Ovary (tissue), 9 donors: ENCODE results near the gene NINL. TPM values are rescaled to one million over a fixed set of nuclear protein-coding genes. Genes with fewer than 3 reads are reported as not detected.
"Not testable (repeated sequence)": the region's sequence is repeated elsewhere in the genome, so short reads cannot be mapped to it uniquely, and the experiment has no call there.

ENCODE experiments used
- DNase-seq, 5 donors: peaks; one replicate each; pipeline ENCODE4 v3.0.0-alpha.2; 2019 to 2020
- H3K27ac ChIP-seq, 2 donors: fragments of 200-600 bp; one replicate each; pipeline versions ENCODE4 v1.5.1 to v1.8.0; 2019 to 2022
- H3K27me3 ChIP-seq: fragments of 200-600 bp; one replicate; pipeline ENCODE4 v1.8.0; 2022
- H3K36me3 ChIP-seq: fragments of 200-600 bp; sonication (generic); one replicate; pipeline ENCODE4 v1.5.1; 2019
- H3K4me1 ChIP-seq: one replicate; pipeline ENCODE4 v1.8.1; 2013; ENCODE audit warnings: mild to moderate bottlenecking, moderate library complexity; ENCODE audit not compliant: insufficient read depth
- H3K4me3 ChIP-seq: fragments of 200-600 bp; sonication (generic); one replicate; pipeline ENCODE4 v1.5.1; 2017
- H3K9me3 ChIP-seq, 2 donors: fragments of 200-600 bp in 1 of 2; sonication (generic) in 1 of 2; one replicate each; pipeline versions ENCODE4 v1.5.1 to v1.8.1; 2013 to 2019; ENCODE audit warnings: mild to moderate bottlenecking in 1 of 2, moderate library complexity in 1 of 2
- CTCF ChIP-seq, 3 donors: fragments of 450-650 bp in 2 of 3; fragments of 200-600 bp in 1 of 3; IDR thresholded peaks; one replicate each; pipeline versions ENCODE4 v1.5.1 to v1.8.0; 2016 to 2022; ENCODE audit warnings: antibody characterized with exemption in 3 of 3, mild to moderate bottlenecking in 1 of 3
- EP300 ChIP-seq: sonication (generic); formaldehyde crosslinking; IDR thresholded peaks from one replicate; pipeline ENCODE4 v1.6.1; 2017; ENCODE audit warnings: antibody characterized with exemption
- POLR2A ChIP-seq: fragments of 450-650 bp; IDR thresholded peaks from one replicate; pipeline ENCODE4 v1.6.1; 2017; ENCODE audit warnings: antibody characterized with exemption, mild to moderate bottlenecking, moderate library complexity
- WGBS, 3 donors: extraction: QIAGEN DNeasy Blood & Tissue Kit in 1 of 3; methylation state at CpG; one replicate each; pipeline versions ENCODE4 v1.1.5 to v1.1.7; 2013 to 2017; 5-methylcytosine and 5-hydroxymethylcytosine counted together
- intact Hi-C, 4 donors: fragments of 100-400 bp; cut with DNase I; formaldehyde crosslinking; loops; one replicate each; pipeline versions ENCODE4 v1.11.0 to v1.15.1; 2022 to 2023
- polyA plus RNA-seq, 2 donors: library from polyadenylated mRNA; stranded (reverse); fragments of 200-250 nt in 1 of 2; fragments of 350-450 nt in 1 of 2; fragmentation: Illumina TruSeq in 1 of 2; extraction: RNeasy Lipid Tissue Mini Kit (QIAGEN cat#74804) in 1 of 2; gene quantifications; one replicate each; pipeline ENCODE4 v1.2.3, GENCODE V29; 2013 to 2014
- total RNA-seq, 7 donors: library from RNA; depleted of rRNA in 2 of 7; stranded (reverse); fragments of >200 nt in 2 of 7; fragmentation: NEBNext Ultra II Directional in 3 of 7; extraction: Animal tissue kit (Norgen Biotek cat#: 25700) in 3 of 7; gene quantifications; one replicate each; pipeline versions ENCODE4 v1.1.0 to v1.2.4, GENCODE V29; 2016 to 2023
- donor health status: DM: no; HTN: no; CAD: no; lungs with moderate emphysema.
- donor health status: DM: no; HTN: no; CAD: no.
- donor health status: Bipolar disorder and iron deficiency.
- donor health status: DM: yes; HTN: yes; CAD: no.
- donor health status: DM: no; HTN: no; CAD: no.
- donor health status: DM: yes; HTN: yes; CAD: no.

NINL gene
- total and polyA plus RNA-seq, 9 donors, result 10.1 to 33.3 (median 20.3) TPM

- H3K4me3 ChIP-seq, result no peak overlapping the region
- H3K4me1 ChIP-seq, result peaks cover 3% of the 10 kb centered on the region
- no peak for TF ChIP-seq POLR2A
- TF ChIP-seq EP300, result no peak
- no peak for TF ChIP-seq CTCF (IDR thresholded peaks at IDR 0.05)
- DNase-seq, result no peak
- H3K27me3 ChIP-seq, result no peaks in the 10 kb centered on the region
- H3K36me3 ChIP-seq, result no peaks in the 10 kb centered on the region
- H3K9me3 ChIP-seq, result no peaks in the 10 kb centered on the region
- intact Hi-C loops, result no loop called here
- WGBS, 3 donors, result 73 to 75% (median 73%) methylated on average over 6 of the region's 6 CpGs
- H3K27ac ChIP-seq, result no peak overlapping the region
These were observed 19.7 kb downstream of the NINL start for GRCh38 chr20:25565578-25566157.

- Histone ChIP-seq H3K36me3 (no peaks in the 10 kb centered on the region), H3K9me3 (no peaks in the 10 kb centered on the region), H3K4me1 (peaks cover 3% of the 10 kb centered on the region), H3K27ac (no peak overlapping the region), H3K4me3 (no peak overlapping the region), H3K27me3 (no peaks in the 10 kb centered on the region)
- no peak for DNase-seq
- TF ChIP-seq CTCF (IDR thresholded peaks at IDR 0.05) (no peak), EP300 (no peak), POLR2A (no peak)
- 95 to 98% (median 97%) methylated on average over 6 of the region's 6 CpGs for WGBS, 3 donors
- intact Hi-C loops, result no loop called here
These were observed 21.5 kb downstream of the NINL start for GRCh38 chr20:25563876-25564275.

GRCh38 chr20:25563362-25563761 lies 22.0 kb downstream of the NINL start:
- Histone ChIP-seq H3K4me3 (no peak overlapping the region), H3K4me1 (peaks cover 3% of the 10 kb centered on the region), H3K27ac (no peak overlapping the region), H3K9me3 (no peaks in the 10 kb centered on the region), H3K36me3 (no peaks in the 10 kb centered on the region), H3K27me3 (no peaks in the 10 kb centered on the region)
- TF ChIP-seq CTCF (IDR thresholded peaks at IDR 0.05) (no peak), EP300 (no peak), POLR2A (no peak)
- intact Hi-C loops, result no loop called here
- no peak for DNase-seq

- H3K27me3 ChIP-seq, H3K36me3 ChIP-seq, intact Hi-C loops, H3K4me3 ChIP-seq, H3K9me3 ChIP-seq, DNase-seq, H3K27ac ChIP-seq, H3K4me1 ChIP-seq: not testable (repeated sequence)
- 96% methylated on average over 27 of the region's 31 CpGs; no CpG with 5 or more reads in 2 of the 3 donors for WGBS, 3 donors
These were observed 23.6 kb downstream of the NINL start for GRCh38 chr20:25561771-25562170.

GRCh38 chr20:25553819-25554296 lies 31.5 kb downstream of the NINL start:
- H3K9me3 ChIP-seq, result no peaks in the 10 kb centered on the region
- no peaks in the 10 kb centered on the region for H3K36me3 ChIP-seq
- WGBS, 3 donors, result 62 to 66% (median 64%) methylated on average over 6 of the region's 6 CpGs
- peak; percentile 42 to 68 (median 54) for DNase-seq
- intact Hi-C loops, result no loop called here
- TF ChIP-seq CTCF (IDR thresholded peaks at IDR 0.05) (no peak), EP300 (no peak), POLR2A (no peak)
- no peak overlapping the region for H3K27ac ChIP-seq
- no peaks in the 10 kb centered on the region for H3K27me3 ChIP-seq
- H3K4me1 ChIP-seq, result peaks cover 21% of the 10 kb centered on the region
- H3K4me3 ChIP-seq, result no peak overlapping the region
